ENCODE data around the gene MOB3A.

DNA sequence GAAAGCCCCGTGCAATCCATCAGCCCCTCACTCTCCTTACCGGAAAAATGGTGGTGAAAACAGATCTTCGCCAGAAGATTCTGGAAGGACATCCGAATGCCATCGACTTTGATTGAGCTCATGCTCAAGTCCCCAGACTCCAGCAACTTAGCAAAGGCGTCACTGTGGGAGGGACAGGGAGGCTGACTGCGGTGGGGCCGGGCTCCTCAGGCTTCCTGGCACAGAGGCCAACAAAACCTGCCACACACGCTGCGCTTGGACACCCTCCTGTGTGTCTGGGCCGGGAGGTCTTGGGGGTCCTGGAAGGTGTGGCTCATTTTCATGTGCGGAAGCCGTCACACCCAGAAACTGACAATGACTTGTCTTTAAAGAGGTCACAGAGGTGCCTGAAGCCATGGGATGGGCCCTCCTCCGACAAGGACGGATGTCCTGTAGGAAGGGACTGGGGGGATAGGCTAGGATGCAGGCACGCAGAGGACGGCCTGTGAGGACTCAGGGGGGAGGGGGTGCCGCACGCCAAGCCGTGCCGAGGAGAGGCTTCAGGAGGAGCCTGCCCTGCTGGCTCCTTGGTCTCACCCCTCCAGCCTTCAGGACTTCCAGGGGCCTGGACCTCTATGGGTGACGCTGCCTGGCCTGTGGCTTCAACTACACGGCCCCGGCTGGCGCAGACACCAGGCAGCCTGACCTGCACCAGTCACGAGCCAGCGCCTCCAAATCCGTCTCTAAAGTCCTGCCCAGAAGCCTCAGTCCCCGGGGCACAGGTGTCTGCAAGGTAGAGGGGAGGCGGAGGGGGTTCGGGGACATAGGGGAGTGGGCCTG is 13.1 kb upstream of the MOB3A start:
- no peak for TF ChIP-seq CTCF (IDR thresholded peaks at IDR 0.05)
- no peak for TF ChIP-seq POLR2A (IDR thresholded peaks at IDR 0.05)

Measured in adrenal gland (tissue), 5 donors.